ENCODE data around the gene CDH4.

CDH4 gene

DNA sequence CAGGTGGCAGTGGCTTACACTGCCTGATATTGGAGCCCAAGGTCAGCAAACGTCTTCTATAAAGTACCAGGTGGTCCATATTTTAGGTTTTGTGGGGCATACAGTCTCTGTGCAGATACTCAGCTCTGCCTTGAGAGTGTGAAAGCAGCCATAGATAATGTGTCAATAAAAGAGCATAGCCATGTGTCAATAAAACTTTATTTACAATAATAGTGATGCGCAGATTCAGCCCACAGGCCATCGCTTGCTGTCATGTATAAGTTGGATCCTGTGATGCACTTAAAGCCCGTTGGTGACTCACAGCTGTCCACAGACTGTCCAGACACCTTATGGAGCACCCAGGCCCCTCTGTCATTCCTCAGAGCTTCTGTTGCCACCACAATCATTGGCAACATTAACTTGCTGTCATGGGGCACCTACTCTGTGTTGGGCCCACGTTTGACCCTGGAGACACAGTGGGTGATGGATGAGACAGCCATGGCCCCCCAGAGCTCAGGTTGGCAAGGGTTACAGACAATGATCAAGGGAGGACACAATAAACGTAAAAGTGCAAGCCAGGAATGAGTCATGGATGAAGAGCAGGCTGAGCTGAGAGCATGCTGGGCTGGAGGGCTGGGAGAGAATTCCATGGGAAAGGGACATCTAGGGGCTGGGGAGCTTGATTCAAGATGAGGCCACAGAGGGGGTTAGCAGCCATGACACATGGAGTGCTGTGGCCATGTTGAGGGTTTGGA lies 640.0 kb downstream of the CDH4 start:
- H3K27me3 ChIP-seq (ENCODE audit: control insufficient read depth, insufficient read depth, low read length): no peaks in the 10 kb centered on the region
- H3K4me1 ChIP-seq (ENCODE audit: control insufficient read depth, insufficient read depth, low read length): no peaks in the 10 kb centered on the region
- H3K4me3 ChIP-seq (ENCODE audit: low read depth, low read length): no peak overlapping the region
- no peaks in the 10 kb centered on the region for H3K36me3 ChIP-seq (ENCODE audit: control insufficient read depth, insufficient read depth, low read length)
- H3K9ac ChIP-seq (ENCODE audit: low read depth, low read length): no peak overlapping the region
- no peaks in the 10 kb centered on the region for H3K9me3 ChIP-seq (ENCODE audit: control insufficient read depth, insufficient read depth, low read length)
- no peak overlapping the region for H3K27ac ChIP-seq (ENCODE audit: low read depth, low read length)

DNA sequence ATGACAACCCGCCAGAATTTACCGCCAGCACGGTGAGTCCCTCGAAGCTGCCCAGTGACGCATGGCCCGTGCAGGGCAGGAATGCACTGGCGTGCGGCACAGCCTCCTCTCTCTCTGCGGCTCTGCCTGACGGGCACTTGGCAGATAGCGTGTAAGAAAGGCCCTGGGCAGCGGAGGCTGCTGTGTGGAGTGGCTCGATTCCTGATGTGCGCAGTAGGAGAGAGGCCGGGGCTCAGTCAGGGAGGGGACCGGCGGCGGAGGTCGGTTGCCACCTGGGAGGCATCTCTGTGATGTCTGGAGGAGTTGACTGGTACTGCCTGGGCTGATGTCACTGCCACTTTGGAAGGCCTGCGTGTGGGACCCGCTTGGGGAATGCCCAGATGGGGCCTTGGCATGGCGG lies 643.0 kb downstream of the CDH4 start:
- H3K27me3 ChIP-seq (ENCODE audit: control insufficient read depth, insufficient read depth, low read length): no peaks in the 10 kb centered on the region

DNA sequence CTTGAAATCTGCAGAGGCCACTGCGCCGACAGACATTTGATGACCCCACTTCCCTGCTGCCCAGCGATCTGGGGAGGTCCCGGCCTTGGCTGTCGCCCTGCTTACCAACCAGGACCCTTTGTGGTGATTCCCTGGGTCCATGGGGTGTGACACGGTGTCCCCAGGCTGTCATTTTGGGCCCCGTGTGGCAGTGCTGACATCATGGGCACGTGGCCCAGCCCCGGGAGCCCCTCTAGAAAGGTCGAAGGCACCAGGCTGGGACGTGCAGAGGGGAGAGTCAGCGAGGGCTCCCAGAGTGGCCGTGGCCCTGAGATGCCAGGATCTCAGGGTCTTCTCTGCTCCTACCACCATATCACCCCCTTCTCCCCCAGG lies 643.6 kb downstream of the CDH4 start:
- H3K27me3 ChIP-seq (ENCODE audit: control insufficient read depth, insufficient read depth, low read length): no peaks in the 10 kb centered on the region
- no peak overlapping the region for H3K27ac ChIP-seq (ENCODE audit: low read depth, low read length)
- no peaks in the 10 kb centered on the region for H3K4me1 ChIP-seq (ENCODE audit: control insufficient read depth, insufficient read depth, low read length)
- no peaks in the 10 kb centered on the region for H3K9me3 ChIP-seq (ENCODE audit: control insufficient read depth, insufficient read depth, low read length)
- no peaks in the 10 kb centered on the region for H3K36me3 ChIP-seq (ENCODE audit: control insufficient read depth, insufficient read depth, low read length)
- no peak overlapping the region for H3K4me3 ChIP-seq (ENCODE audit: low read depth, low read length)
- no peak overlapping the region for H3K9ac ChIP-seq (ENCODE audit: low read depth, low read length)

More for the DNA sequence above, 643.0 kb downstream of the CDH4 start:
- no peak overlapping the region for H3K9ac ChIP-seq (ENCODE audit: low read depth, low read length)
- H3K4me3 ChIP-seq (ENCODE audit: low read depth, low read length): no peak overlapping the region
- H3K27ac ChIP-seq (ENCODE audit: low read depth, low read length): no peak overlapping the region
- no peaks in the 10 kb centered on the region for H3K9me3 ChIP-seq (ENCODE audit: control insufficient read depth, insufficient read depth, low read length)
- no peaks in the 10 kb centered on the region for H3K36me3 ChIP-seq (ENCODE audit: control insufficient read depth, insufficient read depth, low read length)
- H3K4me1 ChIP-seq (ENCODE audit: control insufficient read depth, insufficient read depth, low read length): no peaks in the 10 kb centered on the region

DNA sequence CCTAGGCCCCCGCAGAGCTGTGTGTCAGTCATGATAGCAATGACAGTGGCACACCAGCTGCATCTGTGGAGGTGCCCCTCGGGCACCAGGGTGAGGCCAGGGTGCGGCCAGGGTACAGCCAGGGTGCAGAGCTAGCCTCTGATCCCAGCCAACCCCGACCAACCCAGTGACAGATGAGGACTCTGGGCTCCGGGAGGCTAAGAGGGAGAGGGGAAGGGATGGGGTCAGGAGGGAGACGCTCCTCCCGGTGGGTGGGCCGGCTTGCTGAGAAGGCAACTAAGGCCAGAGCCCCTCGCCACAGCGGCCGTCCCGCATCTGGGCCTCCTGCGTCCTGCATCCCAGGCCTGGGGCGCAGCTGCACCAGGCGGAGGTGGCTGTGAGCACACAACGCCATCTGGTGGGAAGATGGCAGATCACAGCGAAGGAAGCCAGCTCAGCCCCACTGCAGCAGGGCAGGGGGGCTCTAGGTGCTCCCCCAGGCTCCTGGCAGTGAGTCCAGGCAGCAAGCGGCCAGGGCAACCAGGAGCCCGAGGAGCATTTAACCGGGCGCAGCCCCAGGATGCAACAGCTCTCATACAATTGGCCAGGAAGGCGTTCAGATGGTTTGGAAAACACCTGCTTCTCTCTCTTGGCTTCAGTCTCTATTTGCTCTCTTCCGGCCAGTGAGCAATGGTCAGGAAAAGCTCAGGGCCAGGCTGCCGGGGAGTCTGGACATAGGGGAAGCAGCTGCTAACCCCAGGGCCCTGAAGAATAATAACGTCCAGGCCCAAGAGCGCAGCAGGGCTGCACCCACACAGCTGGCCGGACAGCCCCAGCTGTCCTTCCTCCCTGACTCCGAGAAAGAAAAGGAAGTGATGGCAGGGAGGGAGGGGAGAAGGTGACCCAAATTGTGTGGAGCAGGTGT lies 644.2 kb downstream of the CDH4 start:
- Histone ChIP-seq H3K9me3 (ENCODE audit: control insufficient read depth, insufficient read depth, low read length) (no peaks in the 10 kb centered on the region), H3K4me1 (ENCODE audit: control insufficient read depth, insufficient read depth, low read length) (no peaks in the 10 kb centered on the region), H3K36me3 (ENCODE audit: control insufficient read depth, insufficient read depth, low read length) (no peaks in the 10 kb centered on the region), H3K4me3 (ENCODE audit: low read depth, low read length) (no peak overlapping the region), H3K9ac (ENCODE audit: low read depth, low read length) (no peak overlapping the region), H3K27me3 (ENCODE audit: control insufficient read depth, insufficient read depth, low read length) (no peaks in the 10 kb centered on the region), H3K27ac (ENCODE audit: low read depth, low read length) (no peak overlapping the region)

DNA sequence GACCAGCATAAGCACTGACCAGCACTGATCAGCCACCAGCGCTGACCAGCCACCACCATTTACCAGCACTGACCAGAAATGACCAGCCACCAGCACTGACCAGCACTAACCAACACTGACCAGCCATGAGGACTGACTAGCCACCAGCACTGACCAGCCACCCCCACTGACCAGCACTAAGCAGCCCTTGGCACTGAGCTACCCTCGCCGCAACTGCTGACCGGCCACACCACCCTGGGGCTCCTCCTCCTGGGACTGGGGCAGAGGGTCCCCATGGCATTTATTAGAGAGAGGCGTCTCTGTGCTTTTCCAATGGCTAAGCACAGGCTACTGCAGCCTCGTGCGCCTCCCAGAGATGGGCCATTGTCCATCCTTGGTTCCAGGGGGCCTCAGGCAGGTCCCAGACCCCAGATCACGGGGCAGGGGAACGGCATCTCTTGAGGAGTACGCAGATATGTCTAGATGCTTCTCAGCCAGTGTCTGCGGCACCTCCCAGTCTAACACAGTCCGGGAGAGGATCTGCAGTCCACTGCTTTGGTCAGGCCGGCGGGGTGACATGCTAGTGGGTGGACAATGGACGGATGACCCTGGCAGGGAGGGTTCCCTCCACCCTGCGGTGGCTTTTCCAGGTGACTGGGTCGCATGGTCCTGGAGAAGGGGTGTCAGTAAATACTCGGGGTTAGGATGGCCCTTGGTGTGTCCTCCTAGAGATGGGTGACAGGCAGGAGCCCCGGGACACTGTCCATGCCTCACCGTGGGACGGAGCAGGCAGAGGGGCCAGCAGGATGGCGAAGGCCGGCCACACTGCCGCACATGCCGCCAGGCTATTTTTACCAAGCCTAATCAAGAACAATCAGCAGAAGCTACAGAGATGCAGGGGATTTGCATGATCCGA lies 645.6 kb downstream of the CDH4 start:
- H3K9ac ChIP-seq (ENCODE audit: low read depth, low read length): no peak overlapping the region
- no peaks in the 10 kb centered on the region for H3K27me3 ChIP-seq (ENCODE audit: control insufficient read depth, insufficient read depth, low read length)
- H3K9me3 ChIP-seq (ENCODE audit: control insufficient read depth, insufficient read depth, low read length): no peaks in the 10 kb centered on the region
- no peak overlapping the region for H3K4me3 ChIP-seq (ENCODE audit: low read depth, low read length)
- no peak overlapping the region for H3K27ac ChIP-seq (ENCODE audit: low read depth, low read length)
- H3K4me1 ChIP-seq (ENCODE audit: control insufficient read depth, insufficient read depth, low read length): no peaks in the 10 kb centered on the region
- no peaks in the 10 kb centered on the region for H3K36me3 ChIP-seq (ENCODE audit: control insufficient read depth, insufficient read depth, low read length)

DNA sequence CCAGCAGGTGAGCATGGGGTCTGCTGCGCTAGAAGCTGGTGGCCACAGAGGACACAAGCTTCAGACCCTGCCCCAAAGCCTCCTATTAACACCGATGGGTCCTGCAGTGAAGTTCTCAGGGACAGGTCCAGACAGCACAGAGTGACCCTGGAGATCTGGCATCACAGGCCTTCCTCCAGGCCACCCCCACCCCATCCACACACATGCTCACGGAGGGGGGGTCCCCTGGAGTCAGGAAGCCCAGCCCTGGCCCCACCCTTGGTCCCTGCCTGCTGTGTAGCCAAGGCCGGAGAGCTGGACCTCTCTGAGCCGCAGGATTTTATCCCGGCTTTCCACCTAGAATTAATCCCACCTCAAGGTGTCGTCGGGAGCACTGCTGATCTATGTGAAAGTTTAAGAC lies 646.3 kb downstream of the CDH4 start:
- Histone ChIP-seq H3K27me3 (ENCODE audit: control insufficient read depth, insufficient read depth, low read length) (no peaks in the 10 kb centered on the region), H3K9ac (ENCODE audit: low read depth, low read length) (no peak overlapping the region), H3K36me3 (ENCODE audit: control insufficient read depth, insufficient read depth, low read length) (no peaks in the 10 kb centered on the region), H3K4me3 (ENCODE audit: low read depth, low read length) (no peak overlapping the region), H3K4me1 (ENCODE audit: control insufficient read depth, insufficient read depth, low read length) (no peaks in the 10 kb centered on the region), H3K27ac (ENCODE audit: low read depth, low read length) (no peak overlapping the region), H3K9me3 (ENCODE audit: control insufficient read depth, insufficient read depth, low read length) (no peaks in the 10 kb centered on the region)

DNA sequence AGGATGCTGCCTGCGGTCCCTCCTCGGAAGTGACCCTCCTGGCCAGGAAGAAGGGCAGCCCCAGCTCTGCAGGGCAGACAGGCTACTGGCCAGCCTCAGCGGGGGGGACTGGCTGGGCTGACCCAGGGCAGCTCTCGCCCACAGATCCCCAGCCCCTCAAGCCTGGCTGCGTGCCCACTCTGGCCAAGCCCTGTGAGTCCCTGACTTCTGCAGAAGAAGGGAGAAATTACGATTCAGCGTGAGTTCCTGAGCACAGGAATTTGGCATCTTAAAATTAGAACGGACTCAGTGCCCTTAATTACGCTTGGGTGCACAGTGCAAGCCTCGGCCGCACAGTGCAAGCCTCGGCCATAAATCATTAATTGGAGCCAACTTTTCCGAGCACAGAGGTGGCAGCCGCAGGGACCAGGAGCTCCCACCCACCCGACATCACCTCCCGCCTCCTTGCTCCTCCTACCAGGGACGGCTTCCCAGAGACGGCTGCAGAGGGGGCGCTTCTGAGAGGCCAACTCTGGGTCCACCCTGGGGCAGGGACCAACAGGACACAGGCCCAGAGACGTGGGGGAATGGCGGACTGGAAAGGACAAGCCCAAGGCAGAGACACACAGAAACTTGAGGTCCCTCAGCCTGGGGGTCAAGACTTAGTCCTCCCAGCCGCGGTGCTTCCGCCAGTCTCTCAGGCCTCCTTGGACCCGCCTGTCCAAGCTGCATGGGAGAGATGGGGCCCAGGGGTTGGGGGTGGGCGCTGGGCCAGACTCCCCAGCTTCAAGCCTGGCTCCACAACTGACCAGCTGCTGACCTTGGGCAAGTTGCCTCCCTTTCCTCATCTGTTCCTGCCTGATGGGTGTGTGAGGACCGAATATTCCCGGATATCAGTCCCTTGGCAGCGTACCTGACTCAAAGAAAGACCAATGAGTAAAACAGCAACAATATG lies 648.2 kb downstream of the CDH4 start:
- Histone ChIP-seq H3K4me1 (ENCODE audit: control insufficient read depth, insufficient read depth, low read length) (no peaks in the 10 kb centered on the region), H3K36me3 (ENCODE audit: control insufficient read depth, insufficient read depth, low read length) (no peaks in the 10 kb centered on the region), H3K9ac (ENCODE audit: low read depth, low read length) (no peak overlapping the region), H3K27me3 (ENCODE audit: control insufficient read depth, insufficient read depth, low read length) (no peaks in the 10 kb centered on the region), H3K9me3 (ENCODE audit: control insufficient read depth, insufficient read depth, low read length) (no peaks in the 10 kb centered on the region), H3K27ac (ENCODE audit: low read depth, low read length) (no peak overlapping the region), H3K4me3 (ENCODE audit: low read depth, low read length) (no peak overlapping the region)

DNA sequence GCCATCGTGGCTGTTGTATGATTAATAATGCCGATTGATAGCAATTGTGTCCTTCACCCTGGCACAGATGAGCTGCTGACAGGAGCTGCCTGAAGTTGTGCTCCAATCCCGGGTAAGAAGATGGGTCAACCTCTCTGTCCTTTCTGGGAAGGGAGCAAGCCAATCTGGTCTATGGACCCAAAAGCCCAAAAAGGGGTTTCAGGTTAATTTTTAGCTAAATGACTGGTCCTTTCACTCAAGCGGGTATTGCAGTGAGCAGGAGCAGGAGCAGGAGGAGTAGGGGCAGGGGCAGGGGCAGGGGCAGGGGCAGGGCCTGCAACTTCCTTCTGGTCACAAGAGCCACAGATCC lies 648.9 kb downstream of the CDH4 start:
- no peaks in the 10 kb centered on the region for H3K9me3 ChIP-seq (ENCODE audit: control insufficient read depth, insufficient read depth, low read length)
- no peaks in the 10 kb centered on the region for H3K36me3 ChIP-seq (ENCODE audit: control insufficient read depth, insufficient read depth, low read length)
- no peak overlapping the region for H3K4me3 ChIP-seq (ENCODE audit: low read depth, low read length)
- H3K27me3 ChIP-seq (ENCODE audit: control insufficient read depth, insufficient read depth, low read length): no peaks in the 10 kb centered on the region
- H3K27ac ChIP-seq (ENCODE audit: low read depth, low read length): no peak overlapping the region
- no peak overlapping the region for H3K9ac ChIP-seq (ENCODE audit: low read depth, low read length)
- no peaks in the 10 kb centered on the region for H3K4me1 ChIP-seq (ENCODE audit: control insufficient read depth, insufficient read depth, low read length)

DNA sequence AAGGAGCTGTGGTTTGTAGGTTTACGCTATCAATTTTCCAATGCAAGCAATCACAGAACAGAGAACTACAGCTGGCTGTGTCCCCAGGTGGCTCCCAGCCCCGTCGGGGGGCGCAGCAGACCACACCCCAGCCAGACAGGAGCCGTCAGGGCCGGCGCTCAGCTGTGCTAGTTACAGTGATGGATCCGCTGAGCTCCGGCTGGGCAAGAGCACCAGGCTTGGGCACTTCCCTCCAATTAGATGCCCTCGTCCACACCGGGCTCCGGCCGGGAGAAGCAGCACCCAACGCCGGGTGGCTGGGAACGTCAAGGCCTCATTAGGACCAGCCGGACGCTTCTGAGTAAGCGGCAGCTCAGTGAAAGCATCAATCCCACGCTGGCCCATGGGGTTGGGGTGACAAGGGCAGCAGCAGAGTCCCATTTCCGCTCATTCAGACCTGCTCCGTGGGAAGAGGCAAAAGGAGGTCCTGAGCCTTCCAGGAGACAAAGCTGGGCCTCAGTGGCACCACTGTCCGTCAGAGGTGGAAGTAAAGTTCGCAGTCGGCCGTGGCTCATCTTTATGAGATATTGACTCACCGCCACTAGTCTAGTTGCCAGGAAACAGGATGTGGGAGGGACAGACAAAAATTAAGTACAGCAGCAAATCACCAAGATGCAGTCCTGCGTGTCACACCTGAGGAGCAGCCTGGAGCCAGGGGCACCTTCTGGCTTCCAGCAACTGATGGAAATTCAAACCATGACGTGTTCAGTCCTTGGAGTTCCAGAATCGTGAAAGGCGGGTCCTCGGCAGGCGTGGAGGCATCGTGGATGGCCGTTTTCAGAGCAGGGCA lies 649.5 kb downstream of the CDH4 start:
- H3K4me1 ChIP-seq (ENCODE audit: control insufficient read depth, insufficient read depth, low read length): no peaks in the 10 kb centered on the region
- H3K36me3 ChIP-seq (ENCODE audit: control insufficient read depth, insufficient read depth, low read length): no peaks in the 10 kb centered on the region
- H3K9ac ChIP-seq (ENCODE audit: low read depth, low read length): no peak overlapping the region
- H3K4me3 ChIP-seq (ENCODE audit: low read depth, low read length): no peak overlapping the region
- H3K9me3 ChIP-seq (ENCODE audit: control insufficient read depth, insufficient read depth, low read length): no peaks in the 10 kb centered on the region
- H3K27ac ChIP-seq (ENCODE audit: low read depth, low read length): no peak overlapping the region
- H3K27me3 ChIP-seq (ENCODE audit: control insufficient read depth, insufficient read depth, low read length): no peaks in the 10 kb centered on the region
